SKM-1 (cell line): ENCODE results near the gene MYH15.
A peak's percentile ranks its signal among the peaks of the same experiment; 100 is the strongest.
"Not testable (repeated sequence)": the region's sequence is repeated elsewhere in the genome, so short reads cannot be mapped to it uniquely, and the experiment has no call there.

ENCODE experiments used
- DNase-seq: peaks from one replicate; lab custom pipeline; 2025; ENCODE audit not compliant: unreplicated experiment; lab: John Stamatoyannopoulos, UW

Gene MYH15

DNA sequence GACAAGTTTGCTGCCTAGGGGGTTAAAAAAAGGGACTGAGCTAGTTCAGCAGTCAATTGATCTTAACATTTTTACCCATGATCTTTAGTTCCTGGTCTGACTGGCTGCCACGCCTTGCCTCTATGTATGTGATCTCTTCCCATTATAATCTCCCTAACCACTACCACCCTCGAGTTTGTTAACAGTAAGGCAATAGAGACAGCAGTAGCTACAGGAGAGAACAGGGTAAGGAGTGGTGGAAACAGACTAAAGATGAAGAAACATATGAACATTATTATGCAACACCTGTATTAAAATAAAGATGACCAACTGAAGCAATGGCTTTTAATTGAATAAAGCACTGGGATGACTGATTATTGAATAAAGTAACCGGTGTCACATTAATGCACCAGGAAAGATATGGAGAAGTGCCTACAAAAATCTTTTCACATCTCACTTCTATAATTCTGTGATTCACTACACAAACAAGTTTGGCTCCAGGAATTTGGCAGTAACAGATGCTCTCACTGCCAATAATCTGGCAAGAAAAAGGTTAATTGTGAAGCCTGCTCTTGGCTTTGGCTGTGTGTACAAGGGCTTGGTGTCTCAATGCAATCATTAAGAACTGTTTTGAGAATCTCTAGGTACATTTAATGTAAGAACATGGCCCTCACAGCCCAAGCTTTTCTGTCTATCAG, 118.3 kb downstream of the MYH15 start:
- no peak for DNase-seq

GRCh38 chr3:108389372-108389771, 121.0 kb downstream of the MYH15 start:
- DNase-seq: no peak

DNA sequence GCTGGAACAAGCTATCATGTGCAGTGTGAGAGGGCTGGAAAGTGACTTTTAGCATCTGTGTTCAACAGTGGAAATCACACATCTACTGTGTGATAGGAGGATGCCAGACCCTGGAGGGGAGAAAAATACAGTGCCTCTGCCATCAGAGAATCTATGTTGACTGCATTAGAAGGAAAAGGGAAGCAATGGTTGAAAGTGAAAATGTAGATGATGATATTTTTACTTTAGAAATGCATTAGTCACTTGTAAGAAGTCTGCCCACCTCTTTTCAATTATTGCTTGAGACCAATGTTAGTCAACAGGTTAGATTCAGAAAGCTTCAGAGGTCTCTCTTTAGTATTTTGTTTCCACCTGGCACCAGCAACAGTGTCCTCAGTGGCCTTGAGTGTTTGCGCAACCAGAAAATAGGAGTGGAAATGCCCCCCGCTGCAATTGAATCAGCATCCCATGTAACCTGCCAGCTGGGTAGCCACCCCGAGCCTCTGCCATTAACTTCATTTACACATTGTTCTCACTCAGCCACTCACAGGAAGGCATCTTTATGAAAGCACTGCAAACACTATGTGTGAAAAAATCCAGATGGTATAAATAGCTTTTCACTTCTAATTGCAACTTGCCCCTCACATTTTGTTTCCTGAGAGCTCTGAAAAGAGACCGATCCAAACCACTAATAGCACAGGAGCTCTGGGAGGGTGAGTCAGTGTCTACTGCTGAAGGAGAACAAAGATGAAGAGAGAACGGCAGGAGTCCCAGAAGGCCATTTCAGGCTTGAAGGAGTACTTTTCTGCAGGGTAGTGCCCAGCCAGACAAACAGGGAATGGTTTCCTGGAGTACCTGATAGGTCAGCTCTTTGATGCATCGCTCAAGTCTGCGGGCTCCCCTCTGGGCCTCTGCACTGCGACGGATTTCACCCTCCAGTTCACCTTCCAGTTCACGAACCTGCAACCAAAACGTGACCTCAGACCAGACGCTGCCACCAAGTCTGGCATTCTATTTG, 122.0 kb downstream of the MYH15 start:
- DNase-seq: no peak

- no peak for DNase-seq
Observed at GRCh38 chr3:108387063-108387462, 123.3 kb downstream of the MYH15 start.

GRCh38 chr3:108383306-108383705, 127.1 kb downstream of the MYH15 start:
- no peak for DNase-seq

DNA sequence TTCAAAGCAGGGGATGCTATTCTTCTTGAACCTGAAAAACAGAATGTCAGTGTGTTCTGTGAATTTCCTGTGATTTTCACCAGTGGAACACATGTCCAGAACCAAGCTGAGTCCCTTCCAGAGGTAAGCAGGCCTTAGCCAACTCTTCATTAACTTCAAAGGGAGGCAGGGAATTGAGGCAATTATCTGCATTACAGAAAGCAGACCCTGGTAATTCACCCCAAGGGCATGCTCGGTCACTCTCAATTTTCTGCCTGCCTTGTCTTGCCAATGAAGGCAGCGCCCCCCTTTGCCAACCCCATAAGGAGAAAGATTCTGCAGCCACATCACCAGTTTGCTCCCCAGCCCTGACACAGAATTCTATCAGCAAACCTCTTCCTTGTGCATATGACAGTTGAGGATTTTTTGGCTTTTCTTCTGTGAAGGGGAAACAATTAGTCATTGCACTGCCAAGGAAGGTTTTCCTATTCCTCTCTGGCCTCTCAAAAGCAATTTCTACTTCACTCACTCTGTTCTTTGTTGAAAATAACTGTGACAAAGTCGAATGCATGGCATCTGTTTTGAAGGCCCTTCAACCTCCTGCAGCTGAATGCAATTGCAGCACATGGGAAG, 128.8 kb downstream of the MYH15 start:
- DNase-seq: no peak

- DNase-seq: no peak
Observed at GRCh38 chr3:108380128-108380795, 130.1 kb downstream of the MYH15 start.

DNA sequence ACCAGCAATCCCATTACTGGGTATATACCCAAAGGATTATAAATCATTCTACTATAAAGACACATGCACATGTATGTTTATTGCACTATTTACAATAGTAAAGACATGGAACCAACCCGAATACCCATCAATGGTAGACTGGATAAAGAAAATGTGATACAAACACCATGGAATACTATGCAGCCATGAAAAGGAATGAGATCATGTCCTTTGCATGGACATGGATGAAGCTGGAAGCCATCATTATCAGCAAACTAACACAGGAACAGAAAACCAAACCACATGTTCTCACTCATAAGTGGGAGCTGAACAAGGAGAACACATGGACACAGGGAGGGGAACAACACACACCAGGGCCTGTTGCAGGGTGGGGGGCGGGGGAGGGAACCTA, 131.4 kb downstream of the MYH15 start:
- DNase-seq: not testable (repeated sequence)

- DNase-seq: no peak
Observed at GRCh38 chr3:108378153-108378951, 132.0 kb downstream of the MYH15 start.

DNA sequence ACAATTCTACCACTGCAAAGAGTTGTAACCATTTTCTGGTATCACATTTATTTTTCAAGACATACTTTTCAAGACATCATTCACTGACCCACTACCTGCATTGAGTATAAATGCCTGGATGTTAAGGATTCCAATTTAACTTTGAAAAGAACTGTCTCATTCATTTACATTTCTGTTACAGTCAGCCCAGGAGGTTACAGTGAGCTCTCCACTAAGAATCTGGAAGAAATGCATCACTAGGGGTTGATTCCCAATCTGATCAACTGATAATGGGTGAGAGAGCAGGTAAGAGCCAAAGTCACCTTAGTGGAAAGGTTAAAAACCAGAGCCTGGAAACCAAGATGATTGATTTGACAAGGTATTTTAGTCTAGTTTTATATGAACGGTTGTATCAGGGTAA, 133.0 kb downstream of the MYH15 start:
- DNase-seq: no peak

DNA sequence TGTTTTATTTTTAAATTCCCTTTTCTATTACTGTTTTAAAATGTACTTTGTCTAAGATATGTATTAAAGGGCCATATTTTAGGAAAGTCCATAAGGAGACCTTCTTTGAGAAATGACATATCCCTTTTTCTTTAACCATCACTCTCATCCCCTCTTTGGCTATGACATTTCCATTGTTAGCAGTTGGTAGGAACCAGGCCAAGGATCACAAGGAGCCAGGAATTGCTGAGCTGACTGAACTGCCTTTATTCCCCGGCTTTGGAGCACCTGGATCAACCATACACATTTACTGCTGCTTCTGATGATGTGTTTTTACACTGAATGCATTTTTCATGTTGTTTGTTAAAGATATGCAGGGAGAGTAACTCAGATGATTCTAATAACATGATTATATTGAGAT, 134.4 kb downstream of the MYH15 start:
- DNase-seq: no peak

- no peak for DNase-seq
Observed at GRCh38 chr3:108359011-108359410, 151.4 kb downstream of the MYH15 start.

- DNase-seq: no peak
Observed at GRCh38 chr3:108357042-108357441, 153.4 kb downstream of the MYH15 start.

- no peak for DNase-seq
Observed at GRCh38 chr3:108354562-108354961, 155.8 kb downstream of the MYH15 start.

- no peak for DNase-seq
Observed at GRCh38 chr3:108352176-108352575, 158.2 kb downstream of the MYH15 start.

- peak; percentile 73 for DNase-seq
Observed at GRCh38 chr3:108346301-108347227, 163.8 kb downstream of the MYH15 start.

GRCh38 chr3:108345492-108346205, 164.7 kb downstream of the MYH15 start:
- DNase-seq: no peak

DNA sequence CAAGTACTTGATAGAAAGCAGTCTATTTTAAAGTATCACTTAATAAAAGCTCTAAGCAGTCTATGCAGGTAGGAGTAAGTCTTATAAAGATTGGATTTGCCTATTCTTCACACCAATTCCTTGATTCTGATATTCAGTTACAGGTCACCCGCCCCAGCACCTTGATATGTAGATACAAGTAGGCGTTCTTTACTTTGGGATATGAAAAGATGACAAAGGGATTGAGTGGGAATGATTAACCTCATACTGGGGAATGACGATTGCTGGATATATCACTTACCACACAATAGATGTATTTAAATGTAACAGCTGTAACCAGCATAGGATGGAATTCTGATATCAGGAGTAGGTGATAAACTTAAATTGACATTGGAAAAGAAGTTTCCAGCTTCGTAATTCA, 166.9 kb downstream of the MYH15 start:
- no peak for DNase-seq
